Liver (tissue), 3 donors: Measurements from ENCODE around the gene ATP11B.

Source experiments
- EGR1 ChIP-seq, 2 donors: IDR thresholded peaks; 2 replicates each; pipeline ENCODE4 v1.6.1; 2016 to 2018; ENCODE audit warnings: antibody characterized with exemption in 2 of 2, low read depth in 2 of 2
- FOXA1 ChIP-seq: IDR thresholded peaks from 2 replicates; pipeline ENCODE4 v1.6.1; 2016; ENCODE audit warnings: antibody characterized with exemption
- HNF4A ChIP-seq, 2 donors: conservative IDR thresholded peaks; 2 replicates each; pipeline ENCODE4 v1.6.1; 2016; ENCODE audit warnings: antibody characterized with exemption in 2 of 2, mild to moderate bottlenecking in 2 of 2
- HNF4G ChIP-seq: IDR thresholded peaks from 2 replicates; pipeline ENCODE4 v1.6.1; 2016; ENCODE audit warnings: antibody characterized with exemption
- RAD21 ChIP-seq, 2 donors: IDR thresholded peaks; 2 replicates each; pipeline ENCODE4 v1.6.1; 2016; ENCODE audit warnings: antibody characterized with exemption in 2 of 2, mild to moderate bottlenecking in 2 of 2
- SP1 ChIP-seq: IDR thresholded peaks from 2 replicates; pipeline ENCODE4 v1.6.1; 2018; ENCODE audit warnings: antibody characterized with exemption, mild to moderate bottlenecking
- TAF1 ChIP-seq: conservative IDR thresholded peaks from 2 replicates; pipeline ENCODE4 v1.6.1; 2016; ENCODE audit warnings: antibody characterized with exemption, mild to moderate bottlenecking
- TF ChIP-seq, protein P1 (sequence below): fragments of 150-350 bp; IDR thresholded peaks from 2 replicates; pipeline ENCODE4 v1.5.1; 2017; ENCODE audit warnings: improper control_type of control experiment, low read depth, low read length; ENCODE audit not compliant: missing input control
- TF ChIP-seq, protein P2 (sequence below): IDR thresholded peaks from 2 replicates; pipeline ENCODE4 v1.6.1; 2016; ENCODE audit warnings: antibody characterized with exemption, mild to moderate bottlenecking
- TF ChIP-seq, protein P3 (sequence below): IDR thresholded peaks from 2 replicates; pipeline ENCODE4 v1.6.1; 2016; ENCODE audit warnings: antibody characterized with exemption
- TF ChIP-seq, protein P4 (sequence below): IDR thresholded peaks from 2 replicates; pipeline ENCODE4 v1.6.1; 2016; ENCODE audit warnings: antibody characterized with exemption
- donor health status: healthy.
- donor health status: healthy.

DNA sequence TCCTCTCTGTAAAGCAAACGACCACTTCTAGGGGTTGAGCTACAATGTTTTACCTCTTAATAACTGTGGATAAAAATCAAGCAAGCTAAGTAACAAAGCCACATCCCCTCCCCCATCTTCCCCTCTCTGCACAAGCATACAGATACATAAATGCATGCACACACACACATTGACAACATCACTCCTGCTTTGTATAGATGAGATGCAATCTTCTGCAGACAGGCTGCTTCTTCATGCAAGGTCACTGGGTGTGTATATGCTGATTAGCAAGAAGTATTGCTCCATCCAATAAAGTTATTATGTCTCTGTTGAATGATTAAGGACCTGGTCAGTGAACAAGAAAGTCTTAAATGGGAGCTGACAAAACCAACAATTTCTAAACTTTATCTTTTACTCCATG is 8.8 kb upstream of the ATP11B start:
- TF ChIP-seq, protein P1, sequence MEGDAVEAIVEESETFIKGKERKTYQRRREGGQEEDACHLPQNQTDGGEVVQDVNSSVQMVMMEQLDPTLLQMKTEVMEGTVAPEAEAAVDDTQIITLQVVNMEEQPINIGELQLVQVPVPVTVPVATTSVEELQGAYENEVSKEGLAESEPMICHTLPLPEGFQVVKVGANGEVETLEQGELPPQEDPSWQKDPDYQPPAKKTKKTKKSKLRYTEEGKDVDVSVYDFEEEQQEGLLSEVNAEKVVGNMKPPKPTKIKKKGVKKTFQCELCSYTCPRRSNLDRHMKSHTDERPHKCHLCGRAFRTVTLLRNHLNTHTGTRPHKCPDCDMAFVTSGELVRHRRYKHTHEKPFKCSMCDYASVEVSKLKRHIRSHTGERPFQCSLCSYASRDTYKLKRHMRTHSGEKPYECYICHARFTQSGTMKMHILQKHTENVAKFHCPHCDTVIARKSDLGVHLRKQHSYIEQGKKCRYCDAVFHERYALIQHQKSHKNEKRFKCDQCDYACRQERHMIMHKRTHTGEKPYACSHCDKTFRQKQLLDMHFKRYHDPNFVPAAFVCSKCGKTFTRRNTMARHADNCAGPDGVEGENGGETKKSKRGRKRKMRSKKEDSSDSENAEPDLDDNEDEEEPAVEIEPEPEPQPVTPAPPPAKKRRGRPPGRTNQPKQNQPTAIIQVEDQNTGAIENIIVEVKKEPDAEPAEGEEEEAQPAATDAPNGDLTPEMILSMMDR = no peak
- TF ChIP-seq, protein P2, sequence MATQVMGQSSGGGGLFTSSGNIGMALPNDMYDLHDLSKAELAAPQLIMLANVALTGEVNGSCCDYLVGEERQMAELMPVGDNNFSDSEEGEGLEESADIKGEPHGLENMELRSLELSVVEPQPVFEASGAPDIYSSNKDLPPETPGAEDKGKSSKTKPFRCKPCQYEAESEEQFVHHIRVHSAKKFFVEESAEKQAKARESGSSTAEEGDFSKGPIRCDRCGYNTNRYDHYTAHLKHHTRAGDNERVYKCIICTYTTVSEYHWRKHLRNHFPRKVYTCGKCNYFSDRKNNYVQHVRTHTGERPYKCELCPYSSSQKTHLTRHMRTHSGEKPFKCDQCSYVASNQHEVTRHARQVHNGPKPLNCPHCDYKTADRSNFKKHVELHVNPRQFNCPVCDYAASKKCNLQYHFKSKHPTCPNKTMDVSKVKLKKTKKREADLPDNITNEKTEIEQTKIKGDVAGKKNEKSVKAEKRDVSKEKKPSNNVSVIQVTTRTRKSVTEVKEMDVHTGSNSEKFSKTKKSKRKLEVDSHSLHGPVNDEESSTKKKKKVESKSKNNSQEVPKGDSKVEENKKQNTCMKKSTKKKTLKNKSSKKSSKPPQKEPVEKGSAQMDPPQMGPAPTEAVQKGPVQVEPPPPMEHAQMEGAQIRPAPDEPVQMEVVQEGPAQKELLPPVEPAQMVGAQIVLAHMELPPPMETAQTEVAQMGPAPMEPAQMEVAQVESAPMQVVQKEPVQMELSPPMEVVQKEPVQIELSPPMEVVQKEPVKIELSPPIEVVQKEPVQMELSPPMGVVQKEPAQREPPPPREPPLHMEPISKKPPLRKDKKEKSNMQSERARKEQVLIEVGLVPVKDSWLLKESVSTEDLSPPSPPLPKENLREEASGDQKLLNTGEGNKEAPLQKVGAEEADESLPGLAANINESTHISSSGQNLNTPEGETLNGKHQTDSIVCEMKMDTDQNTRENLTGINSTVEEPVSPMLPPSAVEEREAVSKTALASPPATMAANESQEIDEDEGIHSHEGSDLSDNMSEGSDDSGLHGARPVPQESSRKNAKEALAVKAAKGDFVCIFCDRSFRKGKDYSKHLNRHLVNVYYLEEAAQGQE = no peak
- TF ChIP-seq, protein P3, sequence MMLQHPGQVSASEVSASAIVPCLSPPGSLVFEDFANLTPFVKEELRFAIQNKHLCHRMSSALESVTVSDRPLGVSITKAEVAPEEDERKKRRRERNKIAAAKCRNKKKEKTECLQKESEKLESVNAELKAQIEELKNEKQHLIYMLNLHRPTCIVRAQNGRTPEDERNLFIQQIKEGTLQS = no peak
- TF ChIP-seq HNF4G (no peak), EGR1 (IDR thresholded peaks at IDR 0.05; ENCODE audit: low read depth in 2 of 2) (no peak), TAF1 (no peak), FOXA1 (no peak), RAD21 (IDR thresholded peaks at IDR 0.05) (no peak), HNF4A (conservative IDR thresholded peaks at IDR 0.05) (no peak), SP1 (no peak)
- TF ChIP-seq, protein P4, sequence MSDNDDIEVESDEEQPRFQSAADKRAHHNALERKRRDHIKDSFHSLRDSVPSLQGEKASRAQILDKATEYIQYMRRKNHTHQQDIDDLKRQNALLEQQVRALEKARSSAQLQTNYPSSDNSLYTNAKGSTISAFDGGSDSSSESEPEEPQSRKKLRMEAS = no peak
